HTERT RPE-1 (cell line): Measurements from ENCODE around the gene PPP1R9B.

Source experiments
- in situ Hi-C: fragments of 300-500 bp; cut with MboI; formaldehyde crosslinking; loops from 4 replicates; pipeline ENCODE4 v1.14.3; 2020; ENCODE audit warnings: low sequenced_read_pairs

The PPP1R9B gene, protein sequence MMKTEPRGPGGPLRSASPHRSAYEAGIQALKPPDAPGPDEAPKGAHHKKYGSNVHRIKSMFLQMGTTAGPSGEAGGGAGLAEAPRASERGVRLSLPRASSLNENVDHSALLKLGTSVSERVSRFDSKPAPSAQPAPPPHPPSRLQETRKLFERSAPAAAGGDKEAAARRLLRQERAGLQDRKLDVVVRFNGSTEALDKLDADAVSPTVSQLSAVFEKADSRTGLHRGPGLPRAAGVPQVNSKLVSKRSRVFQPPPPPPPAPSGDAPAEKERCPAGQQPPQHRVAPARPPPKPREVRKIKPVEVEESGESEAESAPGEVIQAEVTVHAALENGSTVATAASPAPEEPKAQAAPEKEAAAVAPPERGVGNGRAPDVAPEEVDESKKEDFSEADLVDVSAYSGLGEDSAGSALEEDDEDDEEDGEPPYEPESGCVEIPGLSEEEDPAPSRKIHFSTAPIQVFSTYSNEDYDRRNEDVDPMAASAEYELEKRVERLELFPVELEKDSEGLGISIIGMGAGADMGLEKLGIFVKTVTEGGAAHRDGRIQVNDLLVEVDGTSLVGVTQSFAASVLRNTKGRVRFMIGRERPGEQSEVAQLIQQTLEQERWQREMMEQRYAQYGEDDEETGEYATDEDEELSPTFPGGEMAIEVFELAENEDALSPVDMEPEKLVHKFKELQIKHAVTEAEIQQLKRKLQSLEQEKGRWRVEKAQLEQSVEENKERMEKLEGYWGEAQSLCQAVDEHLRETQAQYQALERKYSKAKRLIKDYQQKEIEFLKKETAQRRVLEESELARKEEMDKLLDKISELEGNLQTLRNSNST

DNA sequence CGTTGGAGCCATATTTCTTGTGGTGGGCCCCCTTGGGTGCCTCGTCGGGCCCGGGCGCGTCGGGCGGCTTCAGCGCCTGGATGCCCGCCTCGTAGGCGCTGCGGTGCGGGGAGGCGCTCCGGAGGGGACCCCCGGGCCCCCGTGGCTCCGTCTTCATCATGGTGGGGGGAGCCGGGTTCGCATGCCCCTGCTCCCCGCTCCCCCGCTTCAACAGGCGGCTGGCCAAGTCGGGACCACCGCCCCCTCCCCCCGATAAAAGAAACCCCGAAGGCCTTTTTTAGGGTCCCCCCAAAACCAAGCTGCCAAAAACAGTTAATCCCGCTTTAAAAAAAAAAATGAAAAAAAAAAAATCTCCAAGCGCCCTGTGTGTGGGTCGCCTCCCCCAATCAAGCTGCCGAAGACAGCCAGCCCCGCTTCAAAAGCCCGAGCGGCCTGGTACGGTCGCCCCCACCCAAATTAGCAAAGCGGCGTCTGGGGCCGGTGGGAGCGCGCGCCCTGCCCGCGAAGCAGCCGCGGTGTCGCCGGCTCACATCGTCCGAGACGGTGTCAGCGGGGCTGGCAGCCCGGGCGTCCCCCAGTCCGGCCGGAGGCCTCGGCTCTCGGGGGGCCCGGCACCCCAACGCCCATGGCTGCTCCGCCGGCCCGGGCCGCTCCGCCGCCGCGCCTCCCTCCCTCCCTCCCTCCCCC, at the start of gene PPP1R9B:
Gene PPP1R9B, minus strand, starts transcription at position 324 of the 687 bp plus-strand sequence. Its CDS starts 164 bp downstream, at position 160.
- in situ Hi-C loops, result no loop called here

DNA sequence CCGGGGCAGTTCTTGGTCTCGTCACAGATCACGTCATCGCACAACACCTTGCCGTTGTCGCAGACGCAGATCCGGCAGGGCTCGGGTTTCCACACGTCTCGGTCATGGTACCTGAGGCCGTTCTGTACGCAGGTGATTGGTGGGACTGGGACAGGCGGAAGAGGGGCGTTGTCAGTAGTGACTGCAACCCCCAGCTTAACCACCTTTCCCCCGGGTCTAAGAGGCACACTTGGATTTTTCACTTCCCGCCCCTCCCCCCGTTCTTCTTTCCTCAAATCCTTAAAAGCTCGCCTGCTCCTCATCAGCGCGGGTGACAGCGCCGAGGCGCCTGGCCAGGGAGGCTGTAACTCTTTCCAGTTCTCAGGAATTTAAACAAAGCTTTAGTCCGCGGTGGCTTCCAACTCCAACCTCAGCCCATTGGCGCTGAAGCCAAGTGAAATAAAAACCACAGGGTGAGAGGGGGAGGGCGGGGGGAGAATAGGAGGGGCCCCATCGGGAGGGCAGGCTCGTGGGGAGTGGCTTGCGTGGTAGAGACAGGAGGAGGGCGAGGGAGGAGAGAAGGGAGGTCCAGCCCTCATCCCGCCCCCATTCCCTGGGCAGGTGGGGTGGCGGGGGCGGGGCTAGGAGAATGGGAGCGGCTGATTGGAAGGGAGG, 49.5 kb upstream of the PPP1R9B start:
- in situ Hi-C loops, result no loop called here

DNA sequence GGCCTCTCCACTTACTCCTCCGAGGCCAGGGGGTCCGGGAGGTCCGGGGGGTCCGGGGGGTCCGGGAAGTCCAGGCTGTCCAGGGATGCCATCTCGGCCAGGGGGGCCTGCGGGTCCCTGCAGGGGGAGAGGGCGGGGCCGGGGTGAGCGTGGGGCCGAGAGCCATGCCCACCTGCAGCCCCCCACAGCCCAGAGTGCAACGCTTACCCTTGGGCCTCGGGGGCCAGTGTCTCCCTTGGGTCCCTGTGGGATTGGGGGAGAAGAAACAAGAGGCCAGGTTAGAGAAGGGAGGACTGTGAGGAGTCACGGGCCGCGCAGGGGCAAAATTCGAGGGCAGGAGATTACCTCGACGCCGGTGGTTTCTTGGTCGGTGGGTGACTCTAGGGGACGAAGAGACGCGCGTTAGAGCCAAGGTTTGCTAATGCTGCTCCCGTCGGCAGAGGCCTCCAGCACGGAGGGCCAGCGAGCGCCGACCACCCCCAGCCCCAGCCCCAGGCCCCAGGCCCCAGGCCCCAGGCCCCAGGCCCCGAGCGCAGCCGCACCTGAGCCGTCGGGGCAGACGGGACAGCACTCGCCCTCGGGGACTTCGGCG, 48.8 kb upstream of the PPP1R9B start:
- in situ Hi-C loops, result no loop called here

DNA sequence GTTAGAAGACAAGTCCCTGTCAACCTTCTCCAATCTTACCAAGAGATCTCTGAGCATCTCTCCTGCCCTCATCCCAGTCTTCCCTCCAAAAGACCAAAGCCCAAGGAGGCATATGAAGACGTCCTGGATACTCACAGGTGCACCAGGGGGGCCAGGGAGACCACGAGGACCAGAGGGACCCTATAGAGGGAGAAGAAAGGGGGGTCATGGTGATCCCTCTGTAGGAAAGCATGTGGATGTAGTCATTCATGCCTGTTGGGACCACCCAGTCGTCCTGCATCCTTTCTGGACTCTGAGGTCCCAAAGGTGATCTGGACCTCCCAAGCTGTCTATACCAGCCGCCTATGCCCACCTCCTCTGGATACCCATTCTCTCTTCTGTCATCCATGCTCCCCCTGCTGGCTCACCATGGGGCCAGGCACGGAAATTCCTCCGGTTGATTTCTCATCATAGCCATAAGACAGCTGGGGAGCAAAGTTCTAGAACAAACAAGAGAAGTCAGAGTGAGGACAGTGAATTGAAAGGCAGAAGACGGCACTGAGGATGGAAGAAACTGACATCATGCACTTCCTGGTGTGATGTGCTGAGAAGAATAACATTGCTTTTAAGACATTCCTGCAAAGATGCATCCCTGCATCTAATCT, 47.7 kb upstream of the PPP1R9B start:
- in situ Hi-C loops, result no loop called here

DNA sequence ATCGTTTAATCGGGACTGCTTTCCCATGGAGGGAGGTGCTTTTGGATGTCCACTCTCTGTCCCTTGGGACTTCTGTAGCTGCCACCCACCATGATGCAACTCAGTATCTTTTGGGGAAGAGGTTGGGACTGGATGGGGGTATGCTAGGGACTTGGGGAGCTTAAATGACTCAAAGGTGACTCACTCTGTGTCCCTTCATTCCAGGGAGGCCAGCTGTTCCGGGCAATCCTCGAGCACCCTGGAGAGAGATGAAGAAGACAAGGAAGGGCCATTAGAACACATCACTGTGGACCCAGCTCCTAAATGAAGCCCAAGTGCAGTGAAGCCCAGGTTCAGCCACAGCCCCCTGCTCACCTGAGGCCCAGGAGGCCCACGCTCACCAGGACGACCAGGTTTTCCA, 46.3 kb upstream of the PPP1R9B start:
- in situ Hi-C loops, result no loop called here

DNA sequence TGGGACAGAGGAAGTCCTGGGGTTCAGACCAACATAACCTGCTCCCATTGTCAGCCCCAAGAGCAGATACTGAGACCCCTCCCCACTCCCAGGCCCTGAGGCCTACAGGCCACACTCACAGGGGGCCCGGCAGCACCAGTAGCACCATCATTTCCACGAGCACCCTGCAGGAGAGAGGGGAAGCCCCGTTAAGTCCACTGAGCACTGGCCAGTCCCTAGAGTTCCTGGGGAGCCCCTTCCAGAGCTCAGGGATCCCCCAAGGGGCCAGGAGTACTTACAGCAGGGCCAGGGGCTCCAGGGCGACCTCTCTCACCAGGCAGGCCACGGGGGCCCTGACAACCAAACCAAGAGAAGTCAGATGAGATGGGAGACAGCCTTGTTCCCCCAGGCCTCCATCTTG, 45.6 kb upstream of the PPP1R9B start:
- in situ Hi-C loops, result no loop called here

DNA sequence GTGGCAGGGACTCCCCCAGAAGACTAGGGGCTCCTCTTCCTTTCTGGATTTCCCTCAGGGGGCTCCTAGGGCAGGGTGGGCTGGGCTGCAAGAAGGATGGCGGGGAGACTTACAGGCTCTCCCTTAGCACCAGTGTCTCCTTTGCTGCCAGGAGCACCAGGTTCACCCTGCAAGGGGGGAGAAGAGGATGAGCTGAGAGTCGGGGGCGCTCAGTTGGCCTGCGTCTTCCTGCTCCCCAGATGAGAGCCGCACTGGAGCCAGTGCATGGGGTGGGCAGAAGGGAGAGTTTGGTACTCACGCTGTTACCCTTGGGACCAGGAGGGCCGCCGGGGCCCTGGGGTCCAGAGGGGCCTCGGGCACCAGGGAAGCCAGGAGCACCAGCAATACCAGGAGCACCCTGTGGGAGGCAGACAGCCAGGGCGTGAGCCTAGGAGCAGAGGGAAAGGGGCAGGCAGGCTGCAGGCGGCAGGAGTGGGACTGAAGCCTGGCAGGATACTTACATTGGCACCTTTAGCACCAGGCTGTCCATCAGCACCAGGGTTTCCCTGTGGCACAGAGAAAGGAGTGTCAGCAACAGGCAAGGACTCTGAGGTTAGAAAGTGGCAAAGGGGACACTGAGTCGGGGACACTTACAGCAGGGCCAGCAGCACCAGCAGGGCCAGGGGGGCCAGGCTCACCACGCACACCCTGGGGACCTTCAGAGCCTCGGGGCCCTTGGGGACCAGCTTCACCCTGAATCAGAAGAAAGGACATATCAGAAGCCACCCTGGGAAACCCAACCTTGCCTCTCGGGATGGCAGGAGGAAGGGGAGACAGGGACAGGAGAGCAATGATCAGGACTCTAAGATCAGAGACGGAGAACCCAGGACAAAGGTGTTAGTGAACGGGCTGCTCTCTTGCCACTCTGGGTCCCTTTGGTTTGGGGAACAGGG, 44.7 kb upstream of the PPP1R9B start:
- in situ Hi-C loops, result no loop called here

DNA sequence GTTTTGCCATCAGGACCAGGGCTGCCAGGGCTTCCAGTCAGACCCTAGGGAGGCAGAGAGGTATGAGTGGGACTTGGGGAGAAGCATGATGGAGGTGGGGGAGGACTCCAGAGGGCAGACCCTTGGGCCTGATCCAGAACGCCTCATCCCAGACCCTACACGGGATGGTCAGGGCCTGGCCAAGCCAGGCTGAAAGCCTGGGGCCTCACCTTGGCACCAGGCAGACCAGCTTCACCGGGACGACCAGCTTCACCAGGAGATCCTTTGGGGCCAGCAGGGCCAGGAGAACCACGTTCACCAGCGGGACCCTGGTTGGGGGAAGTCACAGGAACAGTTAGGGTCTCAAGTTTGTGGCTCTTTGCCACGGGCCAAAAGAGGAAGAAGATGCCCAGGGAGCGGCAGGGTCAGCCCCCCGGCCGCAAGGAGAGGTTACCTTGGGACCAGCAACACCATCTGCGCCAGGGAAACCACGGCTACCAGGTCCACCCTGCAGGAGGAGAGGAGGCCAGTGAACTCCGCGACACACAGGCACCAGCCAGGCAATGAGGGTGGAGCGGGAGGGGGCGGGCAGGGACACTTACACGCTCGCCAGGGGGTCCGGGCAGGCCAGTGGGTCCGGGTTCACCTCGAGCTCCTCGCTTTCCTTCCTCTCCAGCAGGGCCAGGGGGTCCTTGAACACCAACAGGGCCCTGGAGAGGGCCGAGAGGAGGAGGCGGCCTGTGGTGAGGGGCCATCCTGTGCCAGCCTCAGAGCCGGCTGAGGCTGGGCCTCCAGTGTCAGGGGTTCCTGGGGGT, 43.9 kb upstream of the PPP1R9B start:
- in situ Hi-C loops, result no loop called here

DNA sequence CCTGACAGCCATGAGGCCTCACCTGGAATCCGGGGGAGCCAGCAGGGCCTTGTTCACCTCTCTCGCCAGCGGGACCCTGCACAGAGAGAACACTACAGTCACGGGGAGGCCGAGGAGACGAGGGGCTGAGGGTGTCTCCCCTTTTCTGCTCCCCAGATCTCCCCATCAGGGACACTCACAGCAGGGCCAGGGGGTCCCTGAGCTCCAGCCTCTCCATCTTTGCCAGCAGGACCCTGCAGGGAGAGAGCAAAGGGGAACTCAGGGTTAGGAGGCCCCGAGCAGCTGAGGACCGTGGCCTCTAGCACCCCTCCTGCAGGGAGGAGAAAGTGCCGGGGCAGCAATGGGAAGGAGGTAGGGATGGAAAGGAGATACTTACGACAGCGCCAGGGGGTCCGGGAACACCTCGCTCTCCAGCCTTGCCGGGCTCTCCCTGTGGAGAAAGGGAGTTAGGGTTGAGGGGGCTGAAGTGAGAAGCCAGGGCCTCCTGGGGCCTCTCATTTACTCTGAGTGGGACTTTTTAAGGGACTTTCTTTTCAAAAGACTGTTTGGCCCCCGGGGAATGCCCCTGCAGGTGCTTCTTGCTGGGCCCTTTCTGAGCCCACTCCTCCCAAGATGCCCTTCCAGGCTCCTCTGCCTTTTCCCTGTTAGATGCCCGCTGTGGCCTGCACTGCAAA, 42.3 kb upstream of the PPP1R9B start:
- in situ Hi-C loops, result no loop called here

DNA sequence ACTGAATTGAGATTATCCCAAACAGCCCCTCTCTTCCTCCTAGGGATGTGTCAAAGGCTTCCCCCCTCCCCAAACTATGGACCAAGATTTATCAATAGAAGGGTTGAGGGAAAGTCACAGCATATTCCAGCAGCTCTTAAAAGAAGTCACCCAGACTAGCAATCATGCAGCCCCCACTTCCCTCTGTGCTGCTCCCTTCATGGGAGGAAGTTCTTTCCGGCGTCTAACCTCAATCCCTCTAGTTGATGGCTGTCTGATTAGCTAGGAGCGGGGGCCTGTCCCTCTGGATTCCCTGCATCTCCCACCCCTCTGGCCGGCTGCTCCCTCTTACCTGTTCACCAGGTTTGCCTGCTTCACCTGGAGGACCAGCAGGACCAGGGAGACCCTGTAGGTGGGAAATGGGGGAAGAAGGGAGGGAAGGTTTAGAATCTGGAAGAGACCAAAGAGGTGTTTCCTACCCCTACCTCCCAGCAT, 41.7 kb upstream of the PPP1R9B start:
- in situ Hi-C loops, result no loop called here

DNA sequence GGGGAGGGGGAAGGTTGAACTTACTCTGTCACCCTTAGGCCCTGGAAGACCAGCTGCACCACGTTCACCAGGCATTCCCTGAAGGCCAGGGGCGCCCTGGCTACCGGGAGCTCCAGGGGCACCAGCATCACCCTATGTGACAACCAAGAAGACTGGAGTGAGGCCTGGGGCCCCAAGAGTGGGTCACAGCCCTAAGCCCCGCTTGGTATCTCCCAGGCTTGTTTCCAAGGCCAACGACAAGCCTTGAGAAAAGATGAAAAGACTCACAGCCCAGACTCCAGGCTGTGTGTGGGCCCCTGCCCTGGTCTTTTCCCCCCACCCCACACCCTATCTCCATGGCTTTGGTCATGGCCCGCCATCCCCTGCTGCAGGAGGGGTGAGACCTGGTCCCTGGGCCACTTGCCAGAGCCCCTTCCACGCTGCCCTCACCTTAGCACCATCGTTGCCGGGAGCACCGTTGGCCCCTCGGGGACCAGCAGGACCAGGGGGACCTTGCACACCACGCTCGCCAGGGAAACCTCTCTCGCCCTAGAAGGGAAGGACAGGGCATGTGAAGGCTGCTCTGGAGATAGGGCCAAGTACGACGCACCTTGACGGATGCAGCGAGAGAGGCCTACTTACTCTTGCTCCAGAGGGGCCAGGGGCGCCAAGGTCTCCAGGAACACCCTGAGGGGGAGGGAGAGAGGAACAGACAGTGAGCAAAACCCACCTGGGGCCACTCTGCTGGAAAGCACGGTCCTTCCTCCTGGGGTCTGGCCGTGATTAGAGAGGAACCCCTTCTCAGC, 41.1 kb upstream of the PPP1R9B start:
- in situ Hi-C loops, result no loop called here

DNA sequence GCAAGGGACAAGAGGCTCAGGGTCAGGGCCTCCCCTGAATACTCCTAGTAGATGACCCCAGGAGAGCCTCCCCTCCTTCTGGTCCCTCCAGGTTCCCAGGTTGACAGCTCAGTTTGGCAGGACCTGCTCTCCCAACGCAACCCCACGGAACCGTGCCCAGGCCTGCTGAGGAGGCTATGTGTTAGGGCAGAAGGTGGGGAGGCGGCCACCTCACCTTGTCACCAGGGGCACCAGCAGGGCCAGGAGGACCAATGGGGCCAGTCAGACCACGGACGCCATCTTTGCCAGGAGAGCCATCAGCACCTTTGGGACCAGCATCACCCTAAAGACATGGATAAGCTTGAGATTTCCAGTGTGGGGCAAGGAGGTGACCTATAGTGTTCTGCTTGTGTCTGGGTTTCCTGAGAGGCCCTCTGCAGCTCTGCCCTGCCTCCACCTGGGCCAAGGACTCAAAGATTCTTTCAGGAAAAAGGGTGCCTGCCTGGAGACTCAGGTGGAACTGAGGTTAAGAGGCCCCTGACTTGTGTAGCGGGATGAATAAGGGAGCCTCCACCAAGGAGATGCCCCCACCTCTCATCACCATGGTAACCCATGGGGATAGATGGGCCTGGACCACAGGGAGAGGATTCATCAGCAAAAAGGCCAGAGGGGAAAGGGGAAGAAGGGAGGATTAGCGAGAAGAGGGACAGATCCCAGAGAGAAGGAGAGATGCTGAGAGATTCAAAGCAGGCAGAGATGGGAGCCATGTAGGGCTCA, 40.3 kb upstream of the PPP1R9B start:
- in situ Hi-C loops, result no loop called here

DNA sequence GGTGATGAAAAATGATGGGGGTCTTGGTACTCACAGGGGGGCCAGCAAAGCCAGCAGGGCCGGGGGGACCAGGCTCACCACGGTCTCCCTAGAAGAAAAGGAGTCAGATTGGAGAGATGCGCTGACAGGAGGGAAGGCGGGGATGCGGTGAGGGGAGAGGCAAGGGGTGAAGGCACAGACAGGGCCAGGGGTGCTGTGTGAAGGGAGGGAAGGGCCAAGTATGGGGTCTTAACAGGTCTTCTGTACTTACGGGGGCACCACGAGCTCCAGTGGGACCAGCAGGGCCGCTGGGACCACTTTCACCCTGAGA, 39.8 kb upstream of the PPP1R9B start:
- in situ Hi-C loops, result no loop called here

DNA sequence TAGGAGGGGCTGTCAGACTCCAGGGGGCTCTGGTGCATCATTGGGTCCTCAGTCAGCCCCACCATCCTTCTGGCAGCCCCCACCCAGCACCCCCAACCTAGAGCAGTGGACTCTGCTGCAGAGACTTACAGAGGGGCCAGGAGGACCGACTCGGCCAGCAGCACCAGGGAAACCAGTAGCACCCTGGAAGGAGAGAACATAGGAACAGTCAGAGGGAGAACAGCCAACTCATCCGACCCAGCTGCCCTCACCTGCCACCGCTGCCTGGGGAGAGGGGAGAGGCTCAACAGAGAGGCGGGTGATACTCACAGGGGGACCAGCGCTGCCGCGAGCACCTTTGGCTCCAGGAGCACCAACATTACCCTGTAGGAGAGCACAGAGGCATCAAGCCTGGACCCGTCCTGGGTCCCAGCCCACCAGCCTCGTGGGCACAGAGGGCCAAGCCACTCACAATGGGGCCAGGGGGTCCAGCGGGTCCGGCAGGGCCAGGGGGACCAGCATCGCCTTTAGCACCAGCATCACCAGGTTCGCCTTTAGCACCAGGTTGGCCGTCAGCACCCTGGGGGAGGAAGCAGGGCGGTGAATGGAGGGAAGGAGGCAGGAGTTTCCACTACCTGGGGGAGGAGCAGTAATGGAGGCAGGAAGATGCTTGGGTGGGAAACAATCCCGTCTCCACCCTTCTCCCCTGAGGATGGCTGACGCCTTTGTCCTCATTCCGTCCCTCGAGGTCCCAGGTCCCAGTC, 39.2 kb upstream of the PPP1R9B start:
- in situ Hi-C loops, result no loop called here

DNA sequence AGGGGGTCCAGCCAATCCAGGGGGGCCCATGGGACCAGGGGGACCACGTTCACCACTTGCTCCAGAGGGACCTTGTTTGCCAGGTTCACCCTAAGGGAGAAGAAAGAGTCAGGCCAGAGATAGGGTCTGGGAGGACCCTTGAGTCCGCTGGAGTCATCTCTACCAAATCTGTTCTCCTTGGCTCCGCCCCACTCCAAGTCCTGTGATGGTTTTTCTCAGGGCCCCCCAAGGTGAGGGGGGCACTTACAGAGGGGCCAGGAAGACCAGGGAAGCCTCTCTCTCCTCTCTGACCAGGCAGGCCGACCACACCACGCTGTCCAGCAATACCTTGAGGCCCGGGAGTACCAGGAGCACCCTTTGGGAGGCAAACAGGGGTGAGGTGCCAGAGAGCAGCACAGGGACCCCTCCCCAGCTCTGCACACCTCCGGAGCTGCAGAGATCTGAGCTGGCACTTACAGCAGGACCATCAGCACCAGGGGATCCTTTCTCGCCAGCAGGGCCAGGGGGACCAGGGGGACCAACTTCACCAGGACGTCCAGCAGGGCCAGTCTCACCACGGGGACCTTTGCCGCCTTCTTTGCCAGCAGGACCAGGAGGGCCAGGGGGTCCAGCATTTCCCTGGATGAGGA, 38.6 kb upstream of the PPP1R9B start:
- in situ Hi-C loops, result no loop called here
